Testis (tissue), 3 donors: ENCODE results near the gene YIF1A. TPM values are rescaled to one million over a fixed set of nuclear protein-coding genes. Genes with fewer than 3 reads are reported as not detected.
A peak's percentile ranks its signal among the peaks of the same experiment; 100 is the strongest.

Experiments
- DNase-seq: peaks from one replicate; pipeline ENCODE4 v3.0.0-alpha.2; 2019
- H3K27ac ChIP-seq, 2 donors: fragments of 200-600 bp; sonication (generic); one replicate each; pipeline ENCODE4 v1.5.1; 2019
- H3K27me3 ChIP-seq: fragments of 200-600 bp; sonication (generic); one replicate; pipeline ENCODE4 v1.5.1; 2019
- H3K36me3 ChIP-seq: fragments of 200-600 bp; sonication (generic); one replicate; pipeline ENCODE4 v1.5.1; 2017; ENCODE audit warnings: low read depth; ENCODE audit errors: missing control alignments
- H3K4me1 ChIP-seq: fragments of 200-600 bp; sonication (generic); one replicate; pipeline ENCODE4 v1.5.1; 2019
- H3K4me3 ChIP-seq, 2 donors: fragments of 200-600 bp; sonication (generic); one replicate each; pipeline ENCODE4 v1.5.1; 2017 to 2019
- H3K9me3 ChIP-seq: fragments of 200-600 bp; sonication (generic); one replicate; pipeline ENCODE4 v1.5.1; 2017
- POLR2A ChIP-seq: fragments of 450-650 bp; IDR thresholded peaks from one replicate; pipeline ENCODE4 v1.6.1; 2017; ENCODE audit warnings: antibody characterized with exemption, mild to moderate bottlenecking, moderate library complexity
- WGBS, 2 donors: methylation state at CpG; one replicate each; pipeline ENCODE4 v1.1.5; 2018; 5-methylcytosine and 5-hydroxymethylcytosine counted together
- intact Hi-C: fragments of 100-400 bp; cut with DNase I; formaldehyde crosslinking; loops from one replicate; pipeline ENCODE4 v1.15.1; 2023; ENCODE audit warnings: low total_unique reads
- polyA plus RNA-seq: library from polyadenylated mRNA; stranded (reverse); fragments of 350-450 nt; fragmentation: Illumina TruSeq; extraction: RNeasy Lipid Tissue Mini Kit (QIAGEN cat#74804); gene quantifications from one replicate; pipeline ENCODE4 v1.2.3, GENCODE V29; 2014; ENCODE audit warnings: low read depth, low replicate concordance; ENCODE audit not compliant: insufficient read depth
- total RNA-seq, 2 donors: library from RNA; depleted of rRNA; stranded (reverse); fragments of >200 nt; gene quantifications; one replicate each; pipeline ENCODE4 v1.2.3, GENCODE V29; 2016
- TF ChIP-seq, protein P1 (sequence below), 3 experiments: fragments of 450-650 bp in 2 of 3; fragments of 200-600 bp in 1 of 3; sonication (generic) in 1 of 3; IDR thresholded peaks; one replicate each; pipeline ENCODE4 v1.5.1; 2016 to 2019; ENCODE audit warnings: antibody characterized with exemption in 3 of 3, mild to moderate bottlenecking in 2 of 3, moderate library complexity in 1 of 3

Gene YIF1A
- total and polyA plus RNA-seq, 3 donors from 2014 or later = 60.5 to 94.1 (median 82.6) TPM

DNA sequence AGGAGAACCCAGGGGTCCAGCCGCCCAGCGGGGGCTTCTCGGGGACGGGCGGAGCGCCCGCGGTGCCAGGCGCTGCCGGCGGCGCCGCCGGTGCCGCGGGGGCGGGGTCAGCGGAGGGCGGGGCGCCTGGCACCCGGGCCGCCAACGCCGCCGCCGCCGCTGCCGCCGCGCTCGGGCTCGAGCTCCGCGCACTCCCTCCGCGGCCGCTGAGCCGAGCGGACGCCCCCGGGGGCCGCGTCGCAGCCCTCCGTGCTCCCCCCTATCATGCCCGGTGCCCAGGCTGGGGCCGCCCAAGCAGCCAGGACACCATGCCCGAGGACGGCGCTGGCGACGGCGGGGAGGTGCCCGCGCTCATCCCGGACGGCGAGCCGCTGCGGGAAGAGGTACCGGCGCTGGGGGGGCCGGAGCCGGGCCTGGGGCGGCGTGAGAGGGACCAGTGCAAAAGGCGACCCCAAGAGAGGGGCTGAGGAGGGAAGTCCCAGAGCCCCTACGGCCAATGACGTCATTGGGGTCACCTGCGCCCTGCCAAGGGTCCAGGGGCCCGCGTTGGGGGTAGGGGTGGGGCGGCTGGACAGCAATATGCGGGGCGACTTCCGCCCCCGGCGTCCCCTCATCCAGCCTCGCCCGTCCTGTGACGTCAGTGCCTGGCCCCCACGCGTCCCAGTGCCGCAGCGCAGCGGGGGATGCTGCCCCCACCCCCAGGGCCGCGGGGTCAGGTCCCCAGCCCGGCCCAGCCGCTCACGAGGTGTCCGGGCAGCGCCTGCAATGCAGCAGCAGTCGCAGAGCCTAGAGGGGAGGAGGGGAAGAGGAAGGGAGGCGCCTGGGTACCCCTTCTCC, 3.0 kb upstream of the YIF1A start, which contains the start of gene TMEM151A:
TSS of gene TMEM151A (plus strand) at position 189 of the 837 bp plus-strand sequence. CDS start at position 309, 120 bp downstream.
- H3K36me3 ChIP-seq = no peaks in the 10 kb centered on the region
- H3K27ac ChIP-seq = no peak within 1 kb of the TSS
- WGBS, 2 donors = 2 to 14% methylated on average over 2 to 58 of the region's 95 CpGs
- peaks cover 22% of the 10 kb centered on the region for H3K4me1 ChIP-seq
- no peaks in the 10 kb centered on the region for H3K9me3 ChIP-seq
- DNase-seq = no peak
- TF ChIP-seq, protein P1, sequence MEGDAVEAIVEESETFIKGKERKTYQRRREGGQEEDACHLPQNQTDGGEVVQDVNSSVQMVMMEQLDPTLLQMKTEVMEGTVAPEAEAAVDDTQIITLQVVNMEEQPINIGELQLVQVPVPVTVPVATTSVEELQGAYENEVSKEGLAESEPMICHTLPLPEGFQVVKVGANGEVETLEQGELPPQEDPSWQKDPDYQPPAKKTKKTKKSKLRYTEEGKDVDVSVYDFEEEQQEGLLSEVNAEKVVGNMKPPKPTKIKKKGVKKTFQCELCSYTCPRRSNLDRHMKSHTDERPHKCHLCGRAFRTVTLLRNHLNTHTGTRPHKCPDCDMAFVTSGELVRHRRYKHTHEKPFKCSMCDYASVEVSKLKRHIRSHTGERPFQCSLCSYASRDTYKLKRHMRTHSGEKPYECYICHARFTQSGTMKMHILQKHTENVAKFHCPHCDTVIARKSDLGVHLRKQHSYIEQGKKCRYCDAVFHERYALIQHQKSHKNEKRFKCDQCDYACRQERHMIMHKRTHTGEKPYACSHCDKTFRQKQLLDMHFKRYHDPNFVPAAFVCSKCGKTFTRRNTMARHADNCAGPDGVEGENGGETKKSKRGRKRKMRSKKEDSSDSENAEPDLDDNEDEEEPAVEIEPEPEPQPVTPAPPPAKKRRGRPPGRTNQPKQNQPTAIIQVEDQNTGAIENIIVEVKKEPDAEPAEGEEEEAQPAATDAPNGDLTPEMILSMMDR (IDR thresholded peaks at IDR 0.05) = no peak
- TF ChIP-seq POLR2A = no peak
- peak within 1 kb of the TSS in 1 of 2 donors; percentile 36 for H3K4me3 ChIP-seq
- intact Hi-C loops = no loop called here
- H3K27me3 ChIP-seq = no peaks in the 10 kb centered on the region

DNA sequence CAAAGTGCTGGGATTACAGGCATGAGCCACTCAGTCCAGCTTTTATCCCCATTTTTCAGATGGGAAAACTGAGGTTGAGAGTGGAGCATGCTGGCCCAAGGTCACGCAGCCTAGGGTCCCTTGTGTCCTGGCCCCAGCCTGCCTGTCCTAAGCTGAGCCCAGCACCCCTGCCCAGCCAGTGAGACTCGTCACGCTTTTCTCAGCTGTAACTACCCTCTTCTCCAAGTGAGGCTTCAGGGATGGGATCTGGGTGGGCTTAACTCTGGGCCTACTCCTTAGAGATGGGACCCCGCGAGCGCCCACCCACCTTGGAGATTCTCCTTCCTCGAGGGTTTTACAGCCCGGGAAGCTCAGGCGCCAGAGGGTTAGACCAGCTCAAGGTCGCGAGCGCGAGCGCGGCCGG, 2.4 kb upstream of the YIF1A start:
- TF ChIP-seq POLR2A = no peak
- TF ChIP-seq, protein P1 (IDR thresholded peaks at IDR 0.05) = no peak
- no peak for DNase-seq
- H3K36me3 ChIP-seq = no peaks in the 10 kb centered on the region
- no peak overlapping the region for H3K4me3 ChIP-seq
- H3K4me1 ChIP-seq = peaks cover 22% of the 10 kb centered on the region
- no peaks in the 10 kb centered on the region for H3K9me3 ChIP-seq
- H3K27me3 ChIP-seq = no peaks in the 10 kb centered on the region
- intact Hi-C loops = no loop called here
- no peak overlapping the region for H3K27ac ChIP-seq
- 8% methylated on average over 16 of the region's 16 CpGs; no CpG with 5 or more reads in 1 of the 2 donors for WGBS, 2 donors

DNA sequence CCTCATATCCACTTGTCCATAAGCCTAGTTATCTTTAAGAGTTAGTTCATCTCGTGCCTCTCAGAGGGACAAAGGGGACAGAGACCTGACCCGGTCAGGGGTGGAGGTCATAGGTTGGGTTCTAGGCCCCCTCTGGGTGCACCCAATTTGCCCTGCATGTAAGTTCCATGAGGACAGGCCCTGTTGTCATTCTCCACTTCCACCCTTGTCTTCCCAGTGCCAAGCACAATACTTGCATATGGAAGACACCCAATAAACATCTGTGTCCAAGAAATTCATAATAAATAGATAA, 1.3 kb upstream of the YIF1A start:
- TF ChIP-seq POLR2A = no peak
- TF ChIP-seq, protein P1 (IDR thresholded peaks at IDR 0.05) = no peak
- H3K27me3 ChIP-seq = no peaks in the 10 kb centered on the region
- no peak overlapping the region for H3K4me3 ChIP-seq
- no peaks in the 10 kb centered on the region for H3K9me3 ChIP-seq
- no peak for DNase-seq
- intact Hi-C loops = no loop called here
- 60 to 63% methylated on average over 2 of the region's 2 CpGs for WGBS, 2 donors
- no peak overlapping the region for H3K27ac ChIP-seq
- H3K4me1 ChIP-seq = peaks cover 22% of the 10 kb centered on the region
- H3K36me3 ChIP-seq = no peaks in the 10 kb centered on the region

DNA sequence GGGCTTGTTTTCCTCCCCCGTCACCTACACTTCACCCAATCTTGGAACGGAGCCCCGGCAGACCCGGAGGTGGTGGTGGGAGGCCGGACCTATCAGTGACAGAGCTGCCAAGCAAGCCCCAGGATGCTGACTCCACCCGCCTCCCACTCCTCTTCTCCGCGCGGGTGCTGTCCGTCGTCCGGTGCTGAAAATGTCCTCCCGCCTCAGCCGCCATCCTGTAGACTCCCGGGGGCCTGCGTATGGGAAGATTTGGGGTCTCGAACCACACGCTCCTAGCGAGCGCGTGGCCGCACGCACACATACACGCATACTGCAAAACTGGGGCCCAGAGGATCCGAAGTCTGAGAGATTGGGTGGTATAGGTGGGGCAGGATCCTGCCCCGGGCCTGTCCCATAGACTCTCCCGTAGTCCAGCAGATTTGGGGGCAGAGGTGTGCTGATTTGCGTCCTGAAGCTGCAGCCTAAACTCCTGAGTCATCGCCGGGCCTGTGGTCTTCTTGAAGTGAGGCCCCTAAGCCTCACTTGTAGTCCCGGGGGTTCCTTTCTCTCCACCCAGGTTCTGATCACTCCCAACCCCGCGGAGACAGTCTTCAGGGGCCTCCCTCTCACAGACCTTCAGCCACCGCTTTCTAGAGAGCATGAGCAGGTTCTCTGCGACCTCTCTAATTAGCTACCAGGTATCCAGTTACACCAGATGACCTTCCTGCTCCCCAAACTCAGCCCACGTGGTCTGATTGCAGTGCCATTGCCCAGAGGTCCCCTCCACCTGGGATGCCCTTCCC, 796 bp upstream of the YIF1A start:
- WGBS, 2 donors = 5 to 6% methylated on average over 27 to 36 of the region's 36 CpGs
- TF ChIP-seq, protein P1 (IDR thresholded peaks at IDR 0.05) = no peak
- no peak for TF ChIP-seq POLR2A

More for the DNA sequence above, 796 bp upstream of the YIF1A start:
- Histone ChIP-seq H3K4me1 (peaks cover 22% of the 10 kb centered on the region), H3K27me3 (no peaks in the 10 kb centered on the region), H3K4me3 (peak overlapping the region; percentile 73 to 94), H3K9me3 (no peaks in the 10 kb centered on the region), H3K36me3 (no peaks in the 10 kb centered on the region), H3K27ac (peak overlapping the region; percentile 5 to 84)
- intact Hi-C loops = no loop called here
- DNase-seq = peak; percentile 77
